ENCODE measurements around the gene VPS4B.

Gene VPS4B

DNA sequence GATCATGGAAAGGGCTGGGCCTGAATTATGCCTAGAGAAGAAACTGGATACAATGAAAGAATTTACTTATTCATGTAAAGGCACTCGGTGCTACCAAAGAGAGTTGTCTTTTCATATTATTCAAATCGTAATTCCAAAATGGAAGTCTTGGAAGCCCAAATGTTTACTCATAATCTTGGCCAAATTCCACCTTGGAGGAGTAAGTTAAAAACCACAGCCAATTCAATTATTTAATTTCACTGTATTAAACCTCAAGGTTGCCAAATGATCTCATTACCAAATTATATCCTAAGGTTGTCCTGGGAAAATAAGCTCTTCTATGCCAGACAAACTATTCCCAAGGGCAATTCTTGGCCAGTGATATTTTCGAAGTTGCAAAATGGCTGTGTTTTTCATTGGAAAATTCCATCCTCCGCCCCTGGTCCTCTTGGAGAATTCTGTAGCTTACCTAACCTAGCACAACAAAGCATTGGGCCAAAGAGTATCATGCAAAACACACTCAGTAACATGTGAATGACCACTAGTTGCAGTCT is 11.1 kb upstream of the VPS4B start:
- Histone ChIP-seq H3K27ac (peak overlapping the region in 4 of 21 experiments; percentile 8 to 45 (median 29)), H3K4me3 (no peak overlapping the region)

DNA sequence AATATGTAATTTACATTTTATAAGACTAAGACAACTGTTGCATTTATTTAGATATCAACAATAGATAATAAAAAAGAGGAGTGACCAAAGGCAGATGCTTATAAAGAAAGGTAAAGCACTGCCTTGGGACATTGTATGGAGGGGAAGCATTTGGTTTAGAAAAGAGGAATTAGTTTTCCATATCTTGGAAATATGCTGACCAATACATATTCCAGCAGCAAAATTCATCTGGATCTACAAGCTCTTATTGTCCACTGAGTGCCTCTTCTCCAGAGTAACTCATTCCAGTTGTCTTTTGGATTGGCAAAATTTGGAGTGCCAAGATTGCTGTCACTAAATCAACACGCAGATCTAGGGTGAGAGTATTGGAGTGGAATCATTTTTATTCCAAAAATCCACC is 8.9 kb upstream of the VPS4B start:
- H3K27ac ChIP-seq, result no peak overlapping the region
- H3K4me3 ChIP-seq, result no peak overlapping the region

DNA sequence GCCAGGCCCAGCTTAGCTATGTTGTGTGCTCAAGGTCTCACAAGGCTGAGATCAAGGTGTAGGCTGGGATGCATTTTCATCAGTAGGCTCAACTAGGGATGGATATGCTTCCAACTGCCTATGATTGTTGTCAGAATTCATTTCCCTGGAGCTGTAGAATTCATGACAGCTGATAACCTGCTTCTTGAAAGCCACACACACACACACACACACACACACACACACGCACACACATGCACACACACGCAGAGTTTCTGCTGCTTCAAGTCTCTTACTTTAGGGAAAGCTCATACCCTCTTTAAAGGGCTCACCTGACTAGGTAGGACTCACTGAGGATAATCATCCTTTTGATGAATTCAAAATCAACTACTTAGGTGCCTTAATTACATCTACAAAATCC is 8.2 kb upstream of the VPS4B start:
- no peak overlapping the region for H3K27ac ChIP-seq
- no peak overlapping the region for H3K4me3 ChIP-seq

DNA sequence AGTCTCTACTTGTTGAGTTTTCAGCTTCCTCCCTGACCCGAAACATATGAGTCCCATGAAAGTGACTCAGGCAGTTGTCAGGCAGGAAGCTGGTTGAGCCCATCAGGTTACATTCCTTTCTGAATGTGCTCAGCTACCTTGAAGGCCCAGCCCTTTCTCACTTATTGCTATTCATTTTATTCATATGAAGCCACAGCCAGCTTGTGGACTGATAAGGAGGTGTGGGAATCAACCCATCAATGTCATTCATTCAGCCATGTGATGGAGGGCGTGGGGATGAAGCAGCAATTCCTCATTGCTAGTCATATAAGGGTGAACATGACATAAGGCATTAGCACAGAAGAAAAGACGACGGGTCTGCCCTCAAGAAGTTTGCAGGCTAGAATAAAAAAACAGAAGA is 5.3 kb upstream of the VPS4B start:
- H3K27ac ChIP-seq, result peak overlapping the region in 11 of 21 experiments; percentile 22 to 79 (median 65)
- H3K4me3 ChIP-seq, result no peak overlapping the region

DNA sequence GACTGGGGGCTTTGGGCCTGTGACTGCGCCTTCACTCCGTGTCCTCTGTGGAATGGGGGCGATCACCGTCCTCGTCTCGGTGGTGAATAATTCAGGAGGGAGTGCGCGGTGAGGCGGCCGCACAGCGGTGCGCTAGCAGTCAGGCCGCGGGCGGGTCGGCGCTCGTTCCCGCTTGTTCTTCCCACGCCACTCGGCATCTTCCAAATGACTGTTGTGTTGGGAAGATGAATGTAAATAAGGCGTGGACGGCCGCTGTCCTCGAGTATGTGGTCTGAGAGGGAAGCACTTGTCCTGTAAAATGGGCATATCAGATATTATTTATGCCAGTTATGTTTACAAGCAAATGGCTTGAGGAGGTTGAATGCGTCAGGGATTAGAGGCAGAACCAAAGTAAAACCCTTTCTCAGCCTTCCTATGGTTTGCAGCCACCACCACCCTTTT is 608 bp upstream of the VPS4B start:
- Histone ChIP-seq H3K4me3 (peak overlapping the region; percentile 66 to 95 (median 84)), H3K27ac (peak overlapping the region; percentile 60 to 99 (median 97))

DNA sequence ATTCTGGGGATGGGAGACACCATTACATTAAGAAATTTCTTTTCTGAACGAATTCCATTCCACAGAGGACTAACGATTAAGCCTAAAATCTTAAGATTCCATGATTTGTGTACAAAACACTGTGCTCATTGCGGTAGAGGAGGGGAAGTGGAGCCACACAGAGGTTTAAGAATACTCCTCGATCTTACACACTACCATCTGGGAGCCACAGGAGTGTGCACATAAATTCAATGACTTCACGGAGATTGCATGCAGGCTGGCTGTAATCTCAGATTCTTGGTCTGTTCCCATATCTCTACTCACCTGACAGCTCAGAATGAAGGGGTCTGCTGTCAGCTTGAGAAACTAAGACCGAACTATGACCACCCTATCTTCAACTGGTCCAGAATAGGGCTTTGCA is 762 bp downstream of the VPS4B start:
- H3K4me3 ChIP-seq, result peak overlapping the region; percentile 66 to 95 (median 84)
- peak overlapping the region in 20 of 21 experiments; percentile 80 to 99 (median 96) for H3K27ac ChIP-seq

DNA sequence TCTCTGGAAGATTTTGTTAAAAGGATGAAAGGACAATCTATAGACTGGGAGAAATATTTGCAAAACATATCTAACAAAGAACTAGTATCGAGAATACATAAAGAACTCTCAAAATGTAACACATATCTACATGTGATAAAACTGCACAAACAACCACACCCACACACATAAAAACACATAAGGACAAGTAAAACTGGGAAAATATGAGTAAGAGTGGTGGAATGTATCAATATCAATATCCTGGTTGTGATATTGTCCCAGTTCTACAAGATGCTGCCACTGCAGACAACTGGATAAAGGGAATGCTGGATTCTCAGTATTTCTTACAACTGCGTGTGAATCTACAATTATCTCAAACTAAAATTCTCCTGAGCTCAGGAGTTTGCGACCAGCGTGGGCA is 9.3 kb downstream of the VPS4B start:
- Histone ChIP-seq H3K27ac (no peak overlapping the region), H3K4me3 (no peak overlapping the region)

DNA sequence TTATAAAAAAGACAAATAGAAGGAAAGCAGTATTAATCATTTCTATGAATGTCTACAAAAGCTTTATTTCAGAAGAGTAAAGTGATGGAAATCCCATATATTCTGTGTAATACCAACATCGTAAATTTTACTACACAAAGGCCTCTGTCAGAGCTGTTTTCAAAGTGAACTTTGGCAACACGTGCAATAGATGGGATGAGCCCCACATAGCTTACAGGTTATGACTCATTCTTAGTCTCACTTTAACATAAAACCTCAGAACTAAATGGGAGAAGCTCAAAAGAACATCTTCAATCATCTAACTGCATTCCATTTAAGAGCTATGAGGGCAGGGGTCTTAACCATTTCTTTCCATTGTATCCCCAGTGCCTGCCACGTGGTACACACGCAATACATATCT is 11.5 kb downstream of the VPS4B start:
- Histone ChIP-seq H3K27ac (no peak overlapping the region), H3K4me3 (no peak overlapping the region)

DNA sequence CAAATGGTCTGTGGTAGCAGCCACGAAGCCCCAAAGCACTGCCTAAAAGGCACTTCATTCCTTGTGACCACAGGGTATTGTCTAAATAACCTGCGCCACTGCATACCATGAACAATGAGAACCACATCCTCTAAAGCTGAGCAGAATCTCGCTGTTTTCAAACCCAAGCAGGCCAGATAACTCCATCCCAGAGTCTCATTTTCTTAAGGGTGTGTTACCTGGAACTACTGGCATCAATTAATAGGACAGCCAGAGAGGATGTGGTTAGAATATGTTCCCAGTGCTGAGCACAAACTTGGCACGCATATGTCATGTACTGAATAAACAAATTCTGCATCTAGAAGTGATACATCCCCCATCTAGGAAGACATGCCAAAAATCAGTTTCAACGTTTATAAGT is 13.0 kb downstream of the VPS4B start:
- Histone ChIP-seq H3K4me3 (no peak overlapping the region), H3K27ac (peak overlapping the region in 1 of 21 experiments; percentile 18)

DNA sequence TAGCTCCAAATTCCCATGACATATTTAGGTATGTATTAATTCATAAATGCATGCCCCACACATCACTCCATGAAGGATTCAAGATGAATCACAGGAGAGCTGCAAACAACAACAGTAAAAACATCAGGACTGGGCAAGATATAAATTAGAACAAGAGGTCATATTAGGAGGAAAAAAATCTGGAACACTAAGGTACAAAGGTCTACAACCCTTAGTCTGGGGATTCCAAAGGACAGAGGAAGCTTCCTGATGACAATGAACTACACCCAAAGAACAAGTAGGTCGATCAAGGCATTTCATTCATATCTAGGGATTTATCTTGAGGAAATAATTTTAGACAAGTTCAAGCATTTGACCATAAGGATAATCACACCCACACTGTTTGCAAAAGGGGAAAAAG is 14.5 kb downstream of the VPS4B start:
- Histone ChIP-seq H3K27ac (peak overlapping the region in 1 of 21 experiments; percentile 14), H3K4me3 (no peak overlapping the region)

DNA sequence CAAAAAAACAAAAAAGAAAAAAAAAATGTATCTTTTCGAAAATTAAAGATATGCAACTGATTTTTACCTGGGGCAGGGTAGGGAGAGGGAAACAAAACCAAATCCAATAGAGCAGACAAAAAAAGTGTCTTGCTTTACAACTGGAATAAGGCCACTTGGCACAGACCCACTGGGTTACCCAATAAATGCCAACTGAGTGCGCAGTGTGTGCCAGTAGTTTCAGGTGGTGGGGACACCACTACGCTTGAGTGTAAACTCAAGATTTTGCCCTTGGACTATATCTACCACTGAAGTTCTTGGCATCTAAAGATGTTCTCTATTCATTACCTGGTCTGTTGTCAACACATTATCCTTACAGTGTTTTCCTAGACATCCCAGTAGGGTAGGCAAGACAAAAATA is 16.3 kb downstream of the VPS4B start:
- H3K27ac ChIP-seq, result no peak overlapping the region
- H3K4me3 ChIP-seq, result no peak overlapping the region

DNA sequence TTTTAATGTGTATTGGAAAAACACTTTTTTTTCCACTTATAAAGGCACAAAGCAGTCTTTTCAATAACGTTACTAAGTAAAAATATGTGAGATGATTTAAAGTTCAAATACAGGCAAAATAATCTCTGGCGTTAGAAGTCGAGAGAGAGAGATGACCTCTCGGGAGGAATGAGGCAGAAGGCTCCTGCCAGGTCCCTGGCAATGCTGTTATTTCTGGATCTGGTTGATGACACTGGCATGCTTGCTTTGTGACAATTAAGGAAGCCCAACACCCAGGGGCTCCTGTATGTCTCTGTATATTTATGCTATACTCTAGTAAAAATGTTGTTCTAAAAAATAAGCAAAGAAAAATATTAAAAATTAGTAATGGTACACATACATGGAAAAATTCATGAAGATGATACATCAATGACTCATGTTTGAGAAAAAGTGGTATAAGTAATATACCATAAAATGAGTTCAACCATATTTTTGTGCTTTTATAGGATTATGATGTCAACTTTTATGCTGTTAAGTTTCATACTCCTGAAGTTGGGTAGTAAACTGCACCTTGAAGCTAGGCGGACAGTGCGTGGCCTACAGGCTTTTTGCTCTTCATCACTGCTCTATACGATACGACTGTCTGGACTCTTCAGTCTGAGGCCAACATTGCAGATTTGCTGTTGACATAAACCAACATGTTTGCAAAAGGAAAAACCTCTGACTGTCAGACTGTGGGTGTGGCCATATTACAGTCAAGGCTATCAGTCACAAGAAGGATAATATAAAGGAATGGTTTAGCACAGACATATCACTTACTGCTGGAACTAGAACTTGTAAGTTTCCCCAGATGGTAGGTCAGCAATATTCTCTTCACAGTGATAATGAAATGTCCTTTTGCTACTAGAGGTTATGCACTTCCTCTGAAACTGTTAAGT is 19.8 kb downstream of the VPS4B start:
- no peak overlapping the region for H3K27ac ChIP-seq
- no peak overlapping the region for H3K4me3 ChIP-seq

DNA sequence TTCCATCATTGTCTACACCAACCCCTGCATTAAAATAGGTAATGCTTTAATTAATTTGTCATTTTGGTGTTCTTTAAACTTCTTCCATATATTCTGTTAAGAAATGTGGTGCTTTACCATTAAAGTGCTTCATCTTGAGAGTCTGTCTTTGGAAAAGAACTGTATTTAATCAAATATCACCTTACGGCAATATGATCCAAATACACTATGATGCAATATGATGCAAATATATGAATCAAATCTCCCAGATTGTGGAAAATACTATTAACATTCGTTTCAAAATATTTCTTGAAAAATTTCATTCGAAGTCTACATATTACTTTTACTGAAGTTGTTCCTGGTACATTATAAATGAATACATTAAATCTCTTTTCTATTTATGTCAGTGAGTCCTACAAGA is 23.0 kb downstream of the VPS4B start:
- Histone ChIP-seq H3K4me3 (no peak overlapping the region), H3K27ac (no peak overlapping the region)

DNA sequence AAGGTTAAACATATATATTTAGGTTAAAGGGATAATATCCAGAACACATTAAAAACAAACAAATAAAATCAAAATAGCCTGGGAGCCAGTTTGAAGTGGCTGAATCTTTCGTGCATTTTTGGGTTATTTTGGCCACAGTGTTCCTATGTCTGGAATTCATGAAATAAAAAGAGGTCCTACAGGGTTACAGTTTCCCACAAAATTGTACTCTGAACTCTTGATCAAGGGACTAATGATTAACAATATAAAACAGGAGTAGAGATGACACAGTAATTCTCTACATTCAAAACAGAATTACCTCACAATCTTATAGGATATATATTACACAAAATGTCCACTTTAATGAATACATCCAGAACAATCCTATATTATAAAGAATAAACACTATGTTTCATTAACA is 24.9 kb downstream of the VPS4B start:
- Histone ChIP-seq H3K4me3 (no peak overlapping the region), H3K27ac (no peak overlapping the region)

DNA sequence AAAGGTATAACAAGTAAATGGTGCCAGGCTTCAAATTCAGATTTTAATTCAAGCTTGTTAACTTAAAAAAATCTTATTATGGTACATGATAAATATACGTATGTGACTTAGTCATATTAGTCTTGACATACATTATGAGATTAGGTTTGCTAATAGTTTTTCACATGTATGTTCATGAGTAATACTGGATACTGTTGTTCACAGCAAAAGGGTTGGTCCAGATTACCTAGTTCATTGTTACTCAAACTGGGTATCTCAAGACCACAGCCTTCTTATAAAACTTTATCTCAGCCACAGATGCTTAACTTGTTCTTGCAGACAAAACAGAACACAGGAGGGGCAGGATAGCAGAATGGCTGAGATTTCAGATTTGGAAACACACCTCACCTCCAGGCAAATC is 26.8 kb downstream of the VPS4B start:
- H3K27ac ChIP-seq, result no peak overlapping the region

DNA sequence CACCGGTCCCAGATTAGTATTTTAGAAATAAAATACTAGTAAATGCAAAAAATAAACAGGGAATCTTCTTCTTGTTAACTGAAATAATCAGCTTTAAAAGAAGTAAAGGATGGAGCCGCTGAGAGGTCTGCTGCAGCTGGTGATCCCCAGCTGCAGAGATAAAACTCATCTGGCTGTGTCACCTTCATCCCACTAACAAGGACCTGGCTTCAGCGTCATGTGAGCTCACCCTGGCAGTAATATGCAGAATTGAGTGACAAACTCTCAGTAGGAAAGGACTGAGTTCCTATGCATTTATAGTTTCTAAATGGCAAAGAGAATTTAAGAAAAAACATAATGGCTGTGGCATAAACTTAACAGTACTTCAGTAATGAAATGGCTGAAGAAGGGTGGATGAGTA is 27.3 kb downstream of the VPS4B start:
- H3K27ac ChIP-seq, result no peak overlapping the region
- no peak overlapping the region for H3K4me3 ChIP-seq

More for the DNA sequence above, 26.8 kb downstream of the VPS4B start:
- H3K4me3 ChIP-seq, result no peak overlapping the region

DNA sequence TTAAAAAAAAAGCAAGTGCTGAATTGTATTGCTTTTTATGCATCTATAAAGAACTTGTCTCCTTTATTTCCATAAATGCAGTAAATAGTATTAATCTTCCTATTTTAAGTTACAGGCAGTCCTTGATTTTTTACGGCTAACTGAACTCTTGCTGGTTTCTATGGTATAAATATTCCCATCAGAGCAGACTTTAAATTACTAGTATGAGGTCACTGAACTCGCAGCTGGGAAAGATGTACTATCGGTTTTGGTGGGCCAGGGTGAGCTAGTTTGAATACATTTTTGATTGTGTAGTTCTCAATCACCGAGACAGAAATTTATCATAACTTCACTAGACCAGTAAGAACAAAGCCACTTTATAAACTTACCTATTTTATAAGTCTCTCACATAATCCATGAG is 34.4 kb downstream of the VPS4B start:
- no peak overlapping the region for H3K27ac ChIP-seq
- no peak overlapping the region for H3K4me3 ChIP-seq

DNA sequence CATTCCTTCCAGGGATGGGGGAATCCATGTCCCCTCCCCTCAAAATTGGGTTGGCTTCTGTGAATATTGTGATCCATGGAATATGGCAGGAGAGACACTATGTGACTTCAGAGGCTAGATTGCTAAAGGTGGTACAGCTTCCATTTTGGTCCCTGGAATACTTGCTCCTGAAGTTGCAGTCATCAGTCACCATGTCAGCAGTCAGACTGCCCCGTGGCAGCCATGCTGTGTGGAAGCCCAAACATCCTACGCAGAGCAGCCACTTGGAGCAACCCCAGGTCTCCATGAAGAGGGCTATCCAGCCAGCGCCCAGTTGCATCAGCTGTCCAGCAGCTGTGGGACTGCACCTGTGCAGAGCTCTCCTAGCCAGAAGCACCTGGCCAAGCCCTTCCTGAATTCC is 39.4 kb downstream of the VPS4B start:
- Histone ChIP-seq H3K4me3 (no peak overlapping the region), H3K27ac (no peak overlapping the region)

DNA sequence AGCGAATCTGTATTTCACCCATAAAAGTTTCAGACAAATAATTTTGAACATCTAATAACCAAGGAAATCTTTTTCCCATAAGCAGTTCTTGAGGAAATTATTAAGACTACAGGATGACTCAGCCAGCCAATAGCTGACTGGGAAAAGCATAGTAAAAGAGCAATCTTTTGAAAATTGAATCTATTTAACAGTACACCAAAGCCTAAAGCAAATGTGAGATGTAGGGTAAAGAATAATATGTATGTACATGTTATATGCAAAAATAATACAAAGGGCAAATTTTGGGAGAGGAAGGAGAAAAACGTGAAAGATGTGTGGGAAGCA is 42.7 kb downstream of the VPS4B start:
- Histone ChIP-seq H3K27ac (no peak overlapping the region), H3K4me3 (no peak overlapping the region)

DNA sequence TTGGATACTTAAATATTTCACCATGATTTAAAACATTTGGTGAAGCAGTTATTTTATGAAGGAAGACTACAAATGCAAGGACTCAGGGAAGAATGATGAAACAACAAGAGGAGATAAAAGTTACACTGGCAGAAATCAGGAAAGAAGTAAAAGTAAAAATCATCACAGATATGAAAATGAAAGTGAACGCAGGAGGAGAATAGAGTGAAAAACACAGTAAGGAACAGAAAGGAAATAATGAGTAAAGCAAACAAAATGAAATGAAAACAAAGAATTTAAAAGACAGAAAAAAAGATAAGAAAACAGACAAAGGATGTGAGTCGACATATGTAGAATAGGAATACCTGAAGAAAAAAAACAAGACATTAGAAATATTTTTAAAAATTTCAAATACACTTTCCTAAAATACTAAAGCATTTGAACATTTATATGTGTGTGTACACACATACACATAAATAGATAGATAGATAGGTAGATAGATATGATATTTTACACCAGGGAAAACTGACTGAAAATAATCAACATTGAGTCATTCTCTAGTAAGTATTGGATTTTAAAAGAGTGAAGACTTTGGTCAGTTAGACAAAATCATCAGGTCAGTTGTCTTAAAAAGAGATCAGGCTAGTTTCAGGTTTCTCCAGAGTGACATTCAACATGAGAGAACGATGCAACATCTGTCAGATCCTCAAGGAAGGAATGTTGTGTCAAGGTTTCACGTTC is 43.2 kb downstream of the VPS4B start:
- H3K27ac ChIP-seq, result peak overlapping the region in 1 of 21 experiments; percentile 23
- H3K4me3 ChIP-seq, result no peak overlapping the region

Measured in skin epidermis (tissue), 12 donors.